HepG2 (cell line): ENCODE measurements around the gene TTLL8. TPM values are rescaled to one million over a fixed set of nuclear protein-coding genes. Genes with fewer than 3 reads are reported as not detected.

Experiments
- ATAC-seq: fragments of 200-7000 bp; cut with Tn5 transposase; 3 replicates; pipeline ENCODE4 v1.9.1; 2020; ENCODE audit warnings: mild to moderate bottlenecking, moderate library complexity
- BruUV-seq: library from RNA; stranded (reverse); fragments of 400-500 nt; replicated peaks from 2 replicates; lab custom pipeline; 2021; lab: Mats Ljungman, UMichigan
- CTCF ChIA-PET: fragments of 300-600 bp; formaldehyde crosslinking; extraction: SDS; loops from one replicate; lab custom pipeline; 2021; ENCODE audit warnings: low total read pairs, inconsistent platforms, low intra/inter-chr PET ratio; lab: Yijun Ruan, JAX
- POLR2A ChIA-PET: fragments of 350-600 bp; sonication (Branson Sonifier 250); formaldehyde crosslinking; loops from one replicate; lab custom pipeline; 2020; ENCODE audit warnings: antibody characterized with exemption, inconsistent platforms; lab: Yijun Ruan, JAX
- DNase-seq: peaks from one replicate; pipeline ENCODE4 v3.0.0-alpha.2; 2015; ENCODE audit warnings: low spot score
- FAIRE-seq: peaks from 3 replicates; lab custom pipeline; 2011; peaks lifted over from hg19 to GRCh38; lab: Jason Lieb, UNC
- H2AFZ ChIP-seq: one replicate; pipeline ENCODE4 v1.6.1; 2011; ENCODE audit warnings: low read length, inconsistent platforms
- H3K27ac ChIP-seq: fragments of 300-600 bp; 3 replicates; pipeline ENCODE4 v1.8.0; 2011; ENCODE audit warnings: mixed run types, mild to moderate bottlenecking, mixed read lengths, low read length, inconsistent platforms; ENCODE audit not compliant: insufficient read depth; ENCODE audit errors: extremely low read length
- H3K27me3 ChIP-seq, 2 experiments: fragments of 200-600 bp in 1 of 2; 2 replicates in 1 of 2; 3 replicates in 1 of 2; pipeline versions ENCODE4 v1.6.0 to v1.8.0; 2011; ENCODE audit warnings: low read length in 2 of 2, mild to moderate bottlenecking in 2 of 2, moderate library complexity in 2 of 2, inconsistent platforms in 1 of 2; ENCODE audit not compliant: insufficient read depth in 2 of 2, control insufficient read depth in 1 of 2
- H3K36me3 ChIP-seq, 2 experiments: fragments of 200-600 bp in 1 of 2; replicated peaks in 1 of 2; 2 replicates in 1 of 2; 3 replicates in 1 of 2; pipeline versions ENCODE4 v1.5.1 to v1.8.0; 2011; ENCODE audit warnings: low read length in 2 of 2, inconsistent platforms in 1 of 2; ENCODE audit not compliant: insufficient read depth in 2 of 2, control insufficient read depth in 1 of 2
- H3K4me1 ChIP-seq: 2 replicates; pipeline ENCODE4 v1.5.1; 2012; ENCODE audit warnings: low read length, inconsistent platforms; ENCODE audit not compliant: insufficient read depth
- H3K4me2 ChIP-seq: 2 replicates; pipeline ENCODE4 v1.6.0; 2011; ENCODE audit warnings: low read depth, low read length, inconsistent platforms
- H3K4me3 ChIP-seq, 3 experiments: fragments of 200-600 bp in 1 of 3; sonication (generic), shearing (Covaris generic) in 1 of 3; replicated peaks in 1 of 3; 2 replicates each; pipeline ENCODE4 v1.5.1; 2011 to 2016; ENCODE audit warnings: low read length in 3 of 3, inconsistent platforms in 2 of 3, low read depth in 2 of 3, mild to moderate bottlenecking in 2 of 3, control low read depth in 1 of 3, mixed read lengths in 1 of 3; ENCODE audit not compliant: insufficient read depth in 1 of 3
- H3K79me2 ChIP-seq: one replicate; pipeline ENCODE4 v1.6.1; 2011; ENCODE audit warnings: low read length, inconsistent platforms; ENCODE audit not compliant: insufficient read depth
- H3K9ac ChIP-seq: 2 replicates; pipeline ENCODE4 v1.6.0; 2011; ENCODE audit warnings: mild to moderate bottlenecking, low read depth, low read length, inconsistent platforms; ENCODE audit not compliant: insufficient read depth
- H3K9me3 ChIP-seq: 2 replicates; pipeline ENCODE4 v1.5.1; 2012; ENCODE audit warnings: mild to moderate bottlenecking, low read length
- H4K20me1 ChIP-seq: 2 replicates; pipeline ENCODE4 v1.6.0; 2011; ENCODE audit warnings: inconsistent platforms, mild to moderate bottlenecking, low read length, moderate library complexity; ENCODE audit not compliant: insufficient read depth
- AFF4 ChIP-seq: sonication (generic); formaldehyde crosslinking; IDR thresholded peaks from 2 replicates; pipeline ENCODE4 v1.4.0; 2020; ENCODE audit warnings: missing genetic modification reagents
- ATM ChIP-seq: fragments of 450-650 bp; IDR thresholded peaks from 2 replicates; pipeline ENCODE4 v1.7.1; 2017; ENCODE audit warnings: mild to moderate bottlenecking, borderline replicate concordance
- E2F2 ChIP-seq: sonication (generic); formaldehyde crosslinking; IDR thresholded peaks from 2 replicates; pipeline ENCODE4 v1.4.0; 2020; ENCODE audit warnings: missing genetic modification reagents, borderline replicate concordance
- IRF1 ChIP-seq: sonication (generic); formaldehyde crosslinking; IDR thresholded peaks from 2 replicates; pipeline ENCODE4 v1.4.0; 2020; ENCODE audit warnings: low read depth, mild to moderate bottlenecking, missing genetic modification reagents
- PAF1 ChIP-seq: IDR thresholded peaks from 2 replicates; pipeline ENCODE4 v1.6.1; 2016; ENCODE audit warnings: missing genetic modification reagents, missing compliant biosample characterization
- ZBTB1 ChIP-seq: sonication (generic); formaldehyde crosslinking; IDR thresholded peaks from 2 replicates; pipeline ENCODE4 v1.4.0; 2020; ENCODE audit warnings: missing genetic modification reagents, borderline replicate concordance
- ZNF282 ChIP-seq: fragments of 450-650 bp; IDR thresholded peaks from 2 replicates; pipeline ENCODE4 v1.6.1; 2018; ENCODE audit not compliant: partially characterized antibody
- WGBS: methylation state at CpG from one replicate; pipeline ENCODE4 v1.1.6; 2017; ENCODE audit warnings: low lambda C conversion rate; 5-methylcytosine and 5-hydroxymethylcytosine counted together
- in situ Hi-C: cut with HindIII; loops from 2 replicates; pipeline ENCODE4 v1.10.0; 2017; ENCODE audit warnings: low pct_unique_long_range_greater_than_20kb; ENCODE audit not compliant: extremely low pct_ligation_motif_present
- intact Hi-C: fragments of 100-400 bp; cut with micrococcal nuclease; formaldehyde crosslinking; loops from one replicate; pipeline ENCODE4 v1.10.0; 2022; ENCODE audit not compliant: unreplicated experiment
- polyA plus RNA-seq, 8 experiments: library from polyadenylated mRNA; depleted of rRNA in 3 of 8; stranded (reverse) in 7 of 8; unstranded in 1 of 8; fragments of >200 nt; fragmentation: Illumina TruSeq in 4 of 8; extraction: Trizol in 4 of 8; gene quantifications; 2 replicates each; pipeline versions ENCODE4 v1.2.1 to v1.2.3, GENCODE V29; 2011 to 2016; ENCODE audit warnings: low read depth in 4 of 8, missing spikeins in 1 of 8, mixed read lengths in 1 of 8; ENCODE audit not compliant: insufficient read depth in 1 of 8
- total RNA-seq, 5 experiments: library from RNA; depleted of rRNA; stranded (reverse); fragments of >200 nt; fragmentation: Illumina TruSeq; extraction: Trizol; gene quantifications; 2 replicates each; pipeline ENCODE4 v1.2.3, GENCODE V29; 2016; ENCODE audit warnings: low read depth in 1 of 5

Gene TTLL8
- total and polyA plus RNA-seq, 2 of the 13 experiments (the other 11 are each of a cell fraction or from before 2014, with no cell fraction given), result not detected

GRCh38 chr22:50084080-50084477 is 26.0 kb upstream of the TTLL8 start:
- Histone ChIP-seq H2AFZ (no peak overlapping the region), H3K79me2 (no peaks in the 10 kb centered on the region), H3K4me2 (no peak overlapping the region), H3K9ac (no peak overlapping the region), H3K4me1 (peaks cover 16% of the 10 kb centered on the region), H3K4me3 (no peak overlapping the region), H3K9me3 (no peaks in the 10 kb centered on the region), H3K27ac (no peak overlapping the region), H3K36me3 (no peaks in the 10 kb centered on the region), H4K20me1 (no peaks in the 10 kb centered on the region), H3K27me3 (peaks cover 3 to 54% of the 10 kb centered on the region in 2 experiments; a peak in 4 of 5 replicates)
- no peak for DNase-seq
- TF ChIP-seq IRF1 (CRISPR knock-in tag) (no peak), ATM (no peak), PAF1 (CRISPR knock-in tag) (no peak), ZBTB1 (no peak), ZNF282 (no peak), E2F2 (CRISPR knock-in tag) (no peak), AFF4 (CRISPR knock-in tag) (no peak)
- no TSS peak for BruUV-seq
- in situ Hi-C loops (no loop called here), intact Hi-C loops (no loop called here)
- ChIA-PET POLR2A (no interaction called here), CTCF (no interaction called here)
- WGBS, result 30% methylated on average over 2 of the region's 10 CpGs
- no peak for ATAC-seq
- no peak for FAIRE-seq
